Right lobe of liver (tissue), 4 donors: Measurements from ENCODE around the gene GJC1.

Experiments used
- POLR2A ChIP-seq: fragments of 450-650 bp; IDR thresholded peaks from one replicate; pipeline ENCODE4 v1.6.1; 2017; ENCODE audit warnings: antibody characterized with exemption, mild to moderate bottlenecking
- TF ChIP-seq, protein P1 (sequence below), 4 donors: fragments of 200-600 bp in 3 of 4; fragments of 450-650 bp in 1 of 4; IDR thresholded peaks; one replicate each; pipeline versions ENCODE4 v1.5.1 to v1.8.0; 2016 to 2022; ENCODE audit warnings: antibody characterized with exemption in 4 of 4, mild to moderate bottlenecking in 2 of 4
- donor health status: DM: no; HTN: no; CAD: no.
- donor health status: DM: no; HTN: no; CAD: no.
- donor health status: DM: no; HTN: yes; CAD: no.

DNA sequence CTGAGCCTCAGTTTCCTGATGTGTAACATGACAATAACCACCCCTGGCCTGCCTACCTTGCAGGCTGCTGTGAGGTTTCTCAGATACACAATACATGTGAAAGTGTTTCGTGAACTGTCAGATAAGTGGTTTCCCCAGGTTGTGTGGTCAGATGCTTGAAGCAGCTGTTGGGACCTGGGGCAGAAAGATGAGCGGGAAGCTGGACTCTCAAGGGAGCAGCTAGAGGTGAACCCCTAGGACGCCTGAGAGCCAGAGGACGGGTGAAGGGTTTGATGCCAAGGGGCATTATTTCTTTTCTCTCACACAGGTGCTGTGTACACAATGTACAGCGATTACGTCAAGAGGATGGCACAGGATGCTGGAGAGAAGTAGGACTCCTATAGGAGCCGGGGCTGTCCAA lies 19.9 kb upstream of the GJC1 start:
- TF ChIP-seq, protein P1, sequence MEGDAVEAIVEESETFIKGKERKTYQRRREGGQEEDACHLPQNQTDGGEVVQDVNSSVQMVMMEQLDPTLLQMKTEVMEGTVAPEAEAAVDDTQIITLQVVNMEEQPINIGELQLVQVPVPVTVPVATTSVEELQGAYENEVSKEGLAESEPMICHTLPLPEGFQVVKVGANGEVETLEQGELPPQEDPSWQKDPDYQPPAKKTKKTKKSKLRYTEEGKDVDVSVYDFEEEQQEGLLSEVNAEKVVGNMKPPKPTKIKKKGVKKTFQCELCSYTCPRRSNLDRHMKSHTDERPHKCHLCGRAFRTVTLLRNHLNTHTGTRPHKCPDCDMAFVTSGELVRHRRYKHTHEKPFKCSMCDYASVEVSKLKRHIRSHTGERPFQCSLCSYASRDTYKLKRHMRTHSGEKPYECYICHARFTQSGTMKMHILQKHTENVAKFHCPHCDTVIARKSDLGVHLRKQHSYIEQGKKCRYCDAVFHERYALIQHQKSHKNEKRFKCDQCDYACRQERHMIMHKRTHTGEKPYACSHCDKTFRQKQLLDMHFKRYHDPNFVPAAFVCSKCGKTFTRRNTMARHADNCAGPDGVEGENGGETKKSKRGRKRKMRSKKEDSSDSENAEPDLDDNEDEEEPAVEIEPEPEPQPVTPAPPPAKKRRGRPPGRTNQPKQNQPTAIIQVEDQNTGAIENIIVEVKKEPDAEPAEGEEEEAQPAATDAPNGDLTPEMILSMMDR (IDR thresholded peaks at IDR 0.05), result no peak
- no peak for TF ChIP-seq POLR2A
